Natural killer cell (primary cell): ENCODE results near the gene COL5A1. TPM values are rescaled to one million over a fixed set of nuclear protein-coding genes. Genes with fewer than 3 reads are reported as not detected.

Experiments used
- ATAC-seq, 3 donors: fragments of 150-1000 bp in 2 of 3; fragments of 200-7000 bp in 1 of 3; cut with Tn5 transposase; 1 replicate in 1 of 3; 2 replicates in 2 of 3; pipeline ENCODE4 v1.10.0; 2021; ENCODE audit warnings: mild to moderate bottlenecking in 2 of 3, moderate library complexity in 2 of 3
- DNase-seq, 2 donors: peaks; one replicate each; pipeline versions ENCODE4 v3.0.0 to v3.0.0-alpha.2; 2013 to 2021; ENCODE audit warnings: mixed read lengths in 1 of 2
- H3K27ac ChIP-seq: one replicate; pipeline ENCODE4 v1.5.1; 2013; ENCODE audit warnings: mild to moderate bottlenecking, low read length
- H3K27me3 ChIP-seq: one replicate; pipeline ENCODE4 v1.6.1; 2013; ENCODE audit warnings: low read length; ENCODE audit not compliant: control insufficient read depth, insufficient read depth
- H3K36me3 ChIP-seq: one replicate; pipeline ENCODE4 v1.6.1; 2013; ENCODE audit warnings: low read length; ENCODE audit not compliant: control insufficient read depth, insufficient read depth
- H3K4me1 ChIP-seq: one replicate; pipeline ENCODE4 v1.6.1; 2013; ENCODE audit warnings: low read length; ENCODE audit not compliant: control insufficient read depth, insufficient read depth
- H3K4me3 ChIP-seq: one replicate; pipeline ENCODE4 v1.5.1; 2013; ENCODE audit warnings: low read length
- H3K9me3 ChIP-seq: one replicate; pipeline ENCODE4 v1.6.1; 2013; ENCODE audit warnings: low read length; ENCODE audit not compliant: control insufficient read depth, insufficient read depth
- H3K27ac Mint-ChIP-seq, 2 donors: one replicate each; pipeline ENCODE4 v1.8.0; 2022; ENCODE audit warnings: mild to moderate bottlenecking in 2 of 2, mixed read lengths in 2 of 2, moderate library complexity in 1 of 2
- H3K27me3 Mint-ChIP-seq, 2 donors: one replicate each; pipeline ENCODE4 v1.8.0; 2022; ENCODE audit warnings: low read depth in 2 of 2, mixed read lengths in 2 of 2
- H3K36me3 Mint-ChIP-seq: one replicate; pipeline ENCODE4 v1.8.0; 2022; ENCODE audit warnings: mixed read lengths
- H3K4me1 Mint-ChIP-seq, 2 donors: one replicate each; pipeline ENCODE4 v1.8.0; 2022; ENCODE audit warnings: mixed read lengths in 2 of 2
- H3K4me3 Mint-ChIP-seq: one replicate; pipeline ENCODE4 v1.8.0; 2022; ENCODE audit warnings: mild to moderate bottlenecking, moderate library complexity, mixed read lengths
- H3K9me3 Mint-ChIP-seq, 2 donors: one replicate each; pipeline ENCODE4 v1.8.0; 2022; ENCODE audit warnings: mixed read lengths in 2 of 2
- CTCF ChIP-seq: fragments of 200-600 bp; IDR thresholded peaks from one replicate; pipeline ENCODE4 v1.8.0; 2022; ENCODE audit warnings: antibody characterized with exemption
- WGBS: methylation state at CpG from one replicate; pipeline ENCODE4 v1.1.7; 2013; ENCODE audit warnings: missing lambda C conversion rate; ENCODE audit not compliant: insufficient coverage; 5-methylcytosine and 5-hydroxymethylcytosine counted together
- intact Hi-C: fragments of 100-400 bp; cut with micrococcal nuclease; formaldehyde crosslinking; loops from one replicate; pipeline ENCODE4 v1.14.2; 2022
- total RNA-seq, 4 donors: library from RNA; stranded (reverse); fragments of 120-200 nt in 1 of 4; gene quantifications; one replicate each; pipeline versions ENCODE4 v1.2.3 to v1.2.4, GENCODE V29; 2013 to 2022

COL5A1 gene
- total RNA-seq, 3 donors from 2014 or later (not counting 1 experiment from before 2014, with no cell fraction given), result 0.11 to 0.28 (median 0.23) TPM

- intact Hi-C loops, result no loop called here
- peaks cover under 1 to 8% of the 10 kb centered on the region in 2 donors for H3K4me1 Mint-ChIP-seq
- ATAC-seq (no peak), DNase-seq (no peak)
- H3K27me3 ChIP-seq, result no peaks in the 10 kb centered on the region
- H3K27ac ChIP-seq, result no peak overlapping the region
- no peaks in the 10 kb centered on the region for H3K27me3 Mint-ChIP-seq
- H3K4me3 Mint-ChIP-seq, result no peak overlapping the region
- H3K36me3 Mint-ChIP-seq, result no peaks in the 10 kb centered on the region
- no peak for TF ChIP-seq CTCF
- peaks cover 3% of the 10 kb centered on the region for H3K9me3 ChIP-seq
- H3K4me1 ChIP-seq, result peaks cover 4% of the 10 kb centered on the region
- H3K36me3 ChIP-seq, result no peaks in the 10 kb centered on the region
- WGBS, result 92% methylated on average over 32 of the region's 32 CpGs
- no peak overlapping the region for H3K4me3 ChIP-seq
- H3K9me3 Mint-ChIP-seq, result no peaks in the 10 kb centered on the region
- H3K27ac Mint-ChIP-seq, result no peak overlapping the region
Measured at GRCh38 chr9:134707731-134708671, 66.4 kb downstream of the COL5A1 start.

- Histone ChIP-seq H3K9me3 (peaks cover 3% of the 10 kb centered on the region), H3K4me1 (peaks cover 8% of the 10 kb centered on the region), H3K36me3 (no peaks in the 10 kb centered on the region), H3K4me3 (no peak overlapping the region), H3K27me3 (no peaks in the 10 kb centered on the region), H3K27ac (no peak overlapping the region)
- no peak for TF ChIP-seq CTCF
- intact Hi-C loops, result no loop called here
- Mint-ChIP-seq H3K4me1 (peaks cover 7 to 15% of the 10 kb centered on the region in 2 donors), H3K27me3 (no peaks in the 10 kb centered on the region), H3K4me3 (no peak overlapping the region), H3K9me3 (no peaks in the 10 kb centered on the region), H3K36me3 (no peaks in the 10 kb centered on the region), H3K27ac (no peak overlapping the region)
- ATAC-seq, result no peak
- WGBS, result 86% methylated on average over 11 of the region's 11 CpGs
- no peak for DNase-seq
Measured at GRCh38 chr9:134708672-134709038, 67.1 kb downstream of the COL5A1 start.

- TF ChIP-seq CTCF, result no peak
- WGBS, result 95% methylated on average over 29 of the region's 29 CpGs
- Histone ChIP-seq H3K36me3 (no peaks in the 10 kb centered on the region), H3K27ac (no peak overlapping the region), H3K9me3 (peaks cover 6% of the 10 kb centered on the region), H3K4me3 (no peak overlapping the region), H3K4me1 (peaks cover 8% of the 10 kb centered on the region), H3K27me3 (no peaks in the 10 kb centered on the region)
- Mint-ChIP-seq H3K4me3 (no peak overlapping the region), H3K9me3 (peaks cover 6% of the 10 kb centered on the region in 2 donors), H3K27me3 (no peaks in the 10 kb centered on the region), H3K27ac (no peak overlapping the region), H3K36me3 (no peaks in the 10 kb centered on the region), H3K4me1 (peaks cover 7 to 25% of the 10 kb centered on the region in 2 donors)
- DNase-seq (no peak), ATAC-seq (no peak)
- intact Hi-C loops, result no loop called here
Measured at GRCh38 chr9:134709512-134710270, 68.1 kb downstream of the COL5A1 start.
